Activated T-cell treated with anti-CD3 and anti-CD28 coated beads, Interleukin-2, amount 50 U/mL, for 48 hours (primary cell): ENCODE data around the gene SHANK3.

Source experiments
- DNase-seq, 2 experiments: peaks; one replicate each; pipeline ENCODE4 v3.0.0-alpha.2; 2020

The SHANK3 gene

GRCh38 chr22:50714631-50715179, 42.1 kb downstream of the SHANK3 start:
- no peak for DNase-seq

GRCh38 chr22:50715250-50715649, 42.6 kb downstream of the SHANK3 start:
- no peak for DNase-seq

- DNase-seq: no peak
These were observed 43.2 kb downstream of the SHANK3 start for GRCh38 chr22:50715776-50716175.

- no peak for DNase-seq
These were observed 43.8 kb downstream of the SHANK3 start for GRCh38 chr22:50716290-50717024.

GRCh38 chr22:50717709-50718351, 45.2 kb downstream of the SHANK3 start:
- DNase-seq: no peak

- DNase-seq: no peak
These were observed 45.7 kb downstream of the SHANK3 start for GRCh38 chr22:50718352-50718709.

GRCh38 chr22:50719814-50720300, 47.2 kb downstream of the SHANK3 start:
- DNase-seq: no peak

- DNase-seq: no peak
These were observed 48.0 kb downstream of the SHANK3 start for GRCh38 chr22:50720301-50721256.

GRCh38 chr22:50721257-50721844, 48.7 kb downstream of the SHANK3 start:
- no peak for DNase-seq

- DNase-seq: no peak
These were observed 49.6 kb downstream of the SHANK3 start for GRCh38 chr22:50722048-50722701.
